ENCODE data around the gene MGAT4B. TPM values are rescaled to one million over a fixed set of nuclear protein-coding genes. Genes with fewer than 3 reads are reported as not detected.

Gene MGAT4B
- total RNA-seq, 1 experiment from 2014 or later = 151 TPM

DNA sequence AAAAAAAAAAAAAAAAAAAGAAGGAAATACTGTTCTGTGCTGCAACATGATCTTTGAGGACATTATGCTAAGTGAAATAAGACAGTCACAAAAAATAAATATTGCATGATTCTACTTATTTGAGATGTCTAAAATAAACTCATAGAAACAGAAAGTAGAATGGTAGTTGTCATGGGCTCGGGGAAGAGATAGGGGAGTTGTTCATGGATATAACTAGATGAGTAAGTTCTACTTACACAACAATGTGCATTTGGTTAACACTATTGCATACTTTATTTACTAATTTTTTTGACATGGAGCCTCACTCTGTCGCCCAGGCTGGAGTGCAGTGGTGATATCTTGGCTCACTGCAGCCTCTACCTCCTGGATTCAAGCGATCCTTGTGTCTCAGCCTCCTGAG is 58.9 kb downstream of the MGAT4B start:
- Mint-ChIP-seq H3K27ac (no peak overlapping the region), H3K4me1 (no peaks in the 10 kb centered on the region; the same call in 1 of the 2 replicates), H3K27me3 (ENCODE audit: low read depth) (no peaks in the 10 kb centered on the region), H3K4me3 (no peak overlapping the region), H3K36me3 (peaks cover 17% of the 10 kb centered on the region), H3K9me3 (peaks cover 6% of the 10 kb centered on the region)
- ChIA-PET CTCF (no interaction called here), POLR2A (no interaction called here)
- no peak for DNase-seq (ENCODE audit: low spot score)
- TF ChIP-seq SP1 (CRISPR knock-in tag; conservative IDR thresholded peaks at IDR 0.05) (no peak), ZNF138 (CRISPR knock-in tag; conservative IDR thresholded peaks at IDR 0.05) (no peak)
- TF ChIP-seq, protein P1, sequence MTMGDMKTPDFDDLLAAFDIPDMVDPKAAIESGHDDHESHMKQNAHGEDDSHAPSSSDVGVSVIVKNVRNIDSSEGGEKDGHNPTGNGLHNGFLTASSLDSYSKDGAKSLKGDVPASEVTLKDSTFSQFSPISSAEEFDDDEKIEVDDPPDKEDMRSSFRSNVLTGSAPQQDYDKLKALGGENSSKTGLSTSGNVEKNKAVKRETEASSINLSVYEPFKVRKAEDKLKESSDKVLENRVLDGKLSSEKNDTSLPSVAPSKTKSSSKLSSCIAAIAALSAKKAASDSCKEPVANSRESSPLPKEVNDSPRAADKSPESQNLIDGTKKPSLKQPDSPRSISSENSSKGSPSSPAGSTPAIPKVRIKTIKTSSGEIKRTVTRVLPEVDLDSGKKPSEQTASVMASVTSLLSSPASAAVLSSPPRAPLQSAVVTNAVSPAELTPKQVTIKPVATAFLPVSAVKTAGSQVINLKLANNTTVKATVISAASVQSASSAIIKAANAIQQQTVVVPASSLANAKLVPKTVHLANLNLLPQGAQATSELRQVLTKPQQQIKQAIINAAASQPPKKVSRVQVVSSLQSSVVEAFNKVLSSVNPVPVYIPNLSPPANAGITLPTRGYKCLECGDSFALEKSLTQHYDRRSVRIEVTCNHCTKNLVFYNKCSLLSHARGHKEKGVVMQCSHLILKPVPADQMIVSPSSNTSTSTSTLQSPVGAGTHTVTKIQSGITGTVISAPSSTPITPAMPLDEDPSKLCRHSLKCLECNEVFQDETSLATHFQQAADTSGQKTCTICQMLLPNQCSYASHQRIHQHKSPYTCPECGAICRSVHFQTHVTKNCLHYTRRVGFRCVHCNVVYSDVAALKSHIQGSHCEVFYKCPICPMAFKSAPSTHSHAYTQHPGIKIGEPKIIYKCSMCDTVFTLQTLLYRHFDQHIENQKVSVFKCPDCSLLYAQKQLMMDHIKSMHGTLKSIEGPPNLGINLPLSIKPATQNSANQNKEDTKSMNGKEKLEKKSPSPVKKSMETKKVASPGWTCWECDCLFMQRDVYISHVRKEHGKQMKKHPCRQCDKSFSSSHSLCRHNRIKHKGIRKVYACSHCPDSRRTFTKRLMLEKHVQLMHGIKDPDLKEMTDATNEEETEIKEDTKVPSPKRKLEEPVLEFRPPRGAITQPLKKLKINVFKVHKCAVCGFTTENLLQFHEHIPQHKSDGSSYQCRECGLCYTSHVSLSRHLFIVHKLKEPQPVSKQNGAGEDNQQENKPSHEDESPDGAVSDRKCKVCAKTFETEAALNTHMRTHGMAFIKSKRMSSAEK (CRISPR knock-in tag; IDR thresholded peaks at IDR 0.05; ENCODE audit: borderline replicate concordance) = no peak
- ATAC-seq = no peak

Small RNA genes lying within 50 kb of the gene (microRNA-seq; reads per million reads assigned to microRNA genes)
- 12.9 reads per million, percentile 32 among the genes with 10 or more reads in this experiment for gene MIR1229 (ENCODE audit: borderline number of aligned reads)

Other genes with a start within 250 kb of the MGAT4B start
- gene HNRNPH1, start 183.2 kb downstream of the MGAT4B start, total RNA-seq (2021) = 671 to 865 TPM (median 709 TPM) in 3 replicates
- 0.25 to 0.37 TPM (median 0.25 TPM) in 3 replicates for gene CBY3, start 125.8 kb downstream of the MGAT4B start, total RNA-seq (2021)
- gene CANX, start 107.9 kb downstream of the MGAT4B start, total RNA-seq (2021) = 493 to 611 TPM (median 500 TPM) in 3 replicates
- gene MAML1, start 74.0 kb downstream of the MGAT4B start, total RNA-seq (2021) = 40.5 to 42.2 TPM (median 42.2 TPM) in 3 replicates
- 2.6 to 4.5 TPM (median 3.0 TPM) in 3 replicates for gene LTC4S, start 12.9 kb downstream of the MGAT4B start, total RNA-seq (2021)
- 78.5 to 95.2 TPM (median 86.5 TPM) in 3 replicates for gene SQSTM1, start 14.0 kb upstream of the MGAT4B start, total RNA-seq (2021)
- gene MRNIP, start 52.0 kb upstream of the MGAT4B start, total RNA-seq (2021) = 35.2 to 42.0 TPM (median 36.7 TPM) in 3 replicates
- 64.9 to 70.9 TPM (median 69.0 TPM) in 3 replicates for gene TBC1D9B, start 101.0 kb upstream of the MGAT4B start, total RNA-seq (2021)

Measured in WTC11 (cell line).